Measurements from ENCODE around the gene NINL.

Gene NINL

GRCh38 chr20:25533920-25534700 is 51.2 kb downstream of the NINL start:
- no peak for TF ChIP-seq CTCF (IDR thresholded peaks at IDR 0.05; ENCODE audit: low read depth, low read length)
- no peak for DNase-seq (ENCODE audit: extremely low read depth, low read depth)

- TF ChIP-seq CTCF (IDR thresholded peaks at IDR 0.05; ENCODE audit: low read depth, low read length) = no peak
- no peak for DNase-seq (ENCODE audit: extremely low read depth, low read depth)
Measured at GRCh38 chr20:25532971-25533391, 52.4 kb downstream of the NINL start.

- DNase-seq (ENCODE audit: extremely low read depth, low read depth) = no peak
- no peak for TF ChIP-seq CTCF (IDR thresholded peaks at IDR 0.05; ENCODE audit: low read depth, low read length)
Measured at GRCh38 chr20:25532015-25532751, 53.1 kb downstream of the NINL start.

GRCh38 chr20:25529295-25529951 is 55.9 kb downstream of the NINL start:
- TF ChIP-seq CTCF (IDR thresholded peaks at IDR 0.05; ENCODE audit: low read depth, low read length) = no peak
- no peak for DNase-seq (ENCODE audit: extremely low read depth, low read depth)

GRCh38 chr20:25527949-25528348 is 57.4 kb downstream of the NINL start:
- DNase-seq (ENCODE audit: extremely low read depth, low read depth) = no peak
- no peak for TF ChIP-seq CTCF (IDR thresholded peaks at IDR 0.05; ENCODE audit: low read depth, low read length)

- TF ChIP-seq CTCF (IDR thresholded peaks at IDR 0.05; ENCODE audit: low read depth, low read length) = no peak
- DNase-seq (ENCODE audit: extremely low read depth, low read depth) = no peak
Measured at GRCh38 chr20:25526446-25526845, 58.9 kb downstream of the NINL start.

- DNase-seq (ENCODE audit: extremely low read depth, low read depth) = peak; percentile 83
- no peak for TF ChIP-seq CTCF (IDR thresholded peaks at IDR 0.05; ENCODE audit: low read depth, low read length)
Measured at GRCh38 chr20:25525867-25526266, 59.5 kb downstream of the NINL start.
